Fibroblast of pulmonary artery (primary cell): ENCODE measurements around the gene CERS5.

Experiments
- DNase-seq: peaks from one replicate; pipeline ENCODE4 v3.0.0-alpha.2; 2010; ENCODE audit warnings: low read depth
- H3K4me3 ChIP-seq: replicated peaks from 2 replicates; pipeline ENCODE4 v1.5.1; 2011; ENCODE audit warnings: low read depth, mild to moderate bottlenecking, control low read depth, low read length, moderate library complexity
- TF ChIP-seq, protein P1 (sequence below): IDR thresholded peaks from 2 replicates; pipeline ENCODE4 v1.5.1; 2011; ENCODE audit warnings: mild to moderate bottlenecking, control low read depth, low read length, inconsistent platforms; ENCODE audit errors: missing control alignments

CERS5 gene

DNA sequence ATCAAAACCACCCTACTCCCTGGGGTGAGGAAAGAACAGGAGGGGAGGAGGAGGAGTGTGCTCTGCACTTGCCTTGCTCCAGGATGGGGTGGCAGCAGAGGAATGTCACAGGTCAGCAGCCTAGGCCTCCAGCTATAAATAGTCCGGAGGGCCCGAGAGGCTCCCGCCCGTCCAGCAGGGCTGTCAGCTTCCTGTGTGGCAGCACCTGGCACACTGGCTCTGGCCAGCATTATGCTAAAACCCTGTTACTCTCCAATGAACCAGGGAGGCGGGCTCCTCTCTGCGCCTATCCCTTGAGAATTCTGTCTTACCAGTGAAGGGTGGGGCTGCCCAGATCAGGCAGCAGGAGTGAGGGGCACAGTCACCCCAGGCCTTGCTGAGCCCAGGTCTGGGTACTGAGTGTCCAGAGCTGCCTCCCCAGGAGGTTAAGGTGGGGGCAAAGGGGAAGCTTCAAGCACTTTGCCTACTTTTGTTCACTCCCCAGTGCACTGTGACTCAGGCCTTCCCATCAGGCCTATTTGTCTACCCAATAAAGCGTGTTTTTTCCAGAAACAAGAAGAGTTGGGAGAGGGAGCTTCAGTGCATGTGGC lies 56.3 kb downstream of the CERS5 start:
- TF ChIP-seq, protein P1, sequence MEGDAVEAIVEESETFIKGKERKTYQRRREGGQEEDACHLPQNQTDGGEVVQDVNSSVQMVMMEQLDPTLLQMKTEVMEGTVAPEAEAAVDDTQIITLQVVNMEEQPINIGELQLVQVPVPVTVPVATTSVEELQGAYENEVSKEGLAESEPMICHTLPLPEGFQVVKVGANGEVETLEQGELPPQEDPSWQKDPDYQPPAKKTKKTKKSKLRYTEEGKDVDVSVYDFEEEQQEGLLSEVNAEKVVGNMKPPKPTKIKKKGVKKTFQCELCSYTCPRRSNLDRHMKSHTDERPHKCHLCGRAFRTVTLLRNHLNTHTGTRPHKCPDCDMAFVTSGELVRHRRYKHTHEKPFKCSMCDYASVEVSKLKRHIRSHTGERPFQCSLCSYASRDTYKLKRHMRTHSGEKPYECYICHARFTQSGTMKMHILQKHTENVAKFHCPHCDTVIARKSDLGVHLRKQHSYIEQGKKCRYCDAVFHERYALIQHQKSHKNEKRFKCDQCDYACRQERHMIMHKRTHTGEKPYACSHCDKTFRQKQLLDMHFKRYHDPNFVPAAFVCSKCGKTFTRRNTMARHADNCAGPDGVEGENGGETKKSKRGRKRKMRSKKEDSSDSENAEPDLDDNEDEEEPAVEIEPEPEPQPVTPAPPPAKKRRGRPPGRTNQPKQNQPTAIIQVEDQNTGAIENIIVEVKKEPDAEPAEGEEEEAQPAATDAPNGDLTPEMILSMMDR, result no peak
- H3K4me3 ChIP-seq, result no peak overlapping the region
- DNase-seq, result no peak

- TF ChIP-seq, protein P1, result no peak
- DNase-seq, result no peak
- no peak overlapping the region for H3K4me3 ChIP-seq
Observed at GRCh38 chr12:50110127-50110761, 56.9 kb downstream of the CERS5 start.

DNA sequence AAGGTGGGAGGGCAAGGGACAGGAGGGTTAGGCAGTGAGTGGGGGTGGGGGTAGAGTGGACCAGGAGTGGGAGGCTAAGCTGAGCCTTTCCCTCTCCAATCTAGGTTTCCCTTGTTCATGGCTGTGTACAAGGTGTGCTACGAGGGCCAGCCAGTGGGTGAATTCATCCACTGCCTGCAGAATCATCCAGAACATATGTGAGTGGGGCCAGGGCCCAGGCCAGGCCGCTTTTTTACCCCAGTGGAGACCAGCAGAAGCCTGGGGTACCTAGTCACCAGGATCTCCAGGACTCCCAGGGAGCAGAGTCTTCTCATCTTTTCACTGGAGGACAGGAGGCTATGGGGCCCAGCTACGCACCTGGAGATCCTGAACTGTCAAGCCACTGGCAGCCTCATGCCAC lies 57.9 kb downstream of the CERS5 start:
- no peak overlapping the region for H3K4me3 ChIP-seq
- DNase-seq, result no peak
- TF ChIP-seq, protein P1, result no peak

DNA sequence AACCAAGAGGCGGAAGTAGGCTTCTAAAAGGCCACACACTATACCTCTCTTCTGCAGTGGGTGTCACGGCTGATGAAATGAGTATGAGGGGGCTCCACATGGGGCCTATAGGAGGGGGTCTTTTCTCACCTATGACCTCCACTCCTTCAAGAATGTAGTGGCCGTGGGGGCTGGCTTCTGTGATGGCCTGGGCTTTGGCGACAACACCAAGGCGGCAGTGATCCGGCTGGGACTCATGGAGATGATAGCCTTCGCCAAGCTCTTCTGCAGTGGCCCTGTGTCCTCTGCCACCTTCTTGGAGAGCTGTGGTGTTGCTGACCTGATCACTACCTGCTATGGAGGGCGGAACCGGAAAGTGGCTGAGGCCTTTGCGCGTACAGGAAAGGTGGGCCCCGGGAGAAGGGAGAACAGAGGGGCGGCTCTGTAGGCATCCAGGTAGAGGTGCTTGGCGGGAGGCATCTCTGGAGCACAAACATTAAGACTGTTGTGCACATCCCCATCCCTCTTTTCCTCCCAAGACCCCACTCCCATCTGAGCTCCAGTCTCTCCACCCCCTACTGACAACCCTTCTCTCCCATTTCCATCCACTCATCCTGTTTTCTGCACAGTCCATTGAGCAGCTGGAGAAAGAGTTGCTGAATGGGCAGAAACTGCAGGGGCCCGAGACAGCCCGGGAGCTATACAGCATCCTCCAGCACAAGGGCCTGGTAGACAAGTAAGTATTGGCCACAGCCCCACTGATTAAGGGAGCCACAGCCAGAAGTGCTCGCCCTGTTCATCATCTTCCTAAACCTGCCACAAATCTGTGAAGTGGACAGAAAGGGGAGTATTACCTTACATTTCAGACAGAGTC lies 59.5 kb downstream of the CERS5 start:
- no peak for DNase-seq
- H3K4me3 ChIP-seq, result no peak overlapping the region
- TF ChIP-seq, protein P1, result no peak

GRCh38 chr12:50106907-50107306 lies 60.3 kb downstream of the CERS5 start:
- H3K4me3 ChIP-seq, result no peak overlapping the region
- no peak for DNase-seq
- TF ChIP-seq, protein P1, result no peak

GRCh38 chr12:50105913-50106450 lies 61.2 kb downstream of the CERS5 start:
- no peak overlapping the region for H3K4me3 ChIP-seq
- no peak for DNase-seq
- TF ChIP-seq, protein P1, result no peak
